HG03060 (cell line): ENCODE data around the gene ZYX.

Experiments
- ATAC-seq: cut with Tn5 transposase; IDR thresholded peaks from one replicate; pipeline ENCODE4 v1.9.1; 2021; ENCODE audit warnings: low read depth, moderate number of reproducible peaks; ENCODE audit not compliant: unreplicated experiment

Gene ZYX, protein sequence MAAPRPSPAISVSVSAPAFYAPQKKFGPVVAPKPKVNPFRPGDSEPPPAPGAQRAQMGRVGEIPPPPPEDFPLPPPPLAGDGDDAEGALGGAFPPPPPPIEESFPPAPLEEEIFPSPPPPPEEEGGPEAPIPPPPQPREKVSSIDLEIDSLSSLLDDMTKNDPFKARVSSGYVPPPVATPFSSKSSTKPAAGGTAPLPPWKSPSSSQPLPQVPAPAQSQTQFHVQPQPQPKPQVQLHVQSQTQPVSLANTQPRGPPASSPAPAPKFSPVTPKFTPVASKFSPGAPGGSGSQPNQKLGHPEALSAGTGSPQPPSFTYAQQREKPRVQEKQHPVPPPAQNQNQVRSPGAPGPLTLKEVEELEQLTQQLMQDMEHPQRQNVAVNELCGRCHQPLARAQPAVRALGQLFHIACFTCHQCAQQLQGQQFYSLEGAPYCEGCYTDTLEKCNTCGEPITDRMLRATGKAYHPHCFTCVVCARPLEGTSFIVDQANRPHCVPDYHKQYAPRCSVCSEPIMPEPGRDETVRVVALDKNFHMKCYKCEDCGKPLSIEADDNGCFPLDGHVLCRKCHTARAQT

GRCh38 chr7:143380646-143381426 is at the start of gene ZYX:
Gene ZYX (plus strand): TSS chr7:143381345. CDS start chr7:143381572, 227 bp downstream.
- peak; percentile 40 for ATAC-seq

- ATAC-seq = no peak
Measured at GRCh38 chr7:143334244-143334643, 46.9 kb upstream of the ZYX start.

DNA sequence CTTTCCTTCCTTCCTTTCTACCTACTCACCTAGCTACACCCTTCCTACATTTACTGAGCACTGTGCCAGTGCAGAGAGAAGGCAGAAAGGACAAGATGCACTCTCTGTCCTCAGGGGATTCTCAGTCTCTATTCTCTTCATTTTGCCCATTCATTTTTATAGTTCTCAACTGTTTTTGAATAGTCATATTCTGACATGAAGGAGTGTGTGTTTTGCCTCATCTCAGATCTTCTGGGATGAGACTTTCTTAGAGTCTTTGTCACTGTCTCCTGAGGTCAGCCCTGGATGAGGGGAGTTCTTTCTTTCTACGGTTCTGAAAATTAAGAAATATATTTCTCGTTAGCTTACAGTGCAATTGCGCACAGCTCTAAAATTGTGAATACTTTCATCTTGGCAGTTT is 43.9 kb upstream of the ZYX start:
- ATAC-seq = no peak

GRCh38 chr7:143341842-143342241 is 39.3 kb upstream of the ZYX start:
- no peak for ATAC-seq

- no peak for ATAC-seq
Measured at GRCh38 chr7:143343596-143343995, 37.5 kb upstream of the ZYX start.

DNA sequence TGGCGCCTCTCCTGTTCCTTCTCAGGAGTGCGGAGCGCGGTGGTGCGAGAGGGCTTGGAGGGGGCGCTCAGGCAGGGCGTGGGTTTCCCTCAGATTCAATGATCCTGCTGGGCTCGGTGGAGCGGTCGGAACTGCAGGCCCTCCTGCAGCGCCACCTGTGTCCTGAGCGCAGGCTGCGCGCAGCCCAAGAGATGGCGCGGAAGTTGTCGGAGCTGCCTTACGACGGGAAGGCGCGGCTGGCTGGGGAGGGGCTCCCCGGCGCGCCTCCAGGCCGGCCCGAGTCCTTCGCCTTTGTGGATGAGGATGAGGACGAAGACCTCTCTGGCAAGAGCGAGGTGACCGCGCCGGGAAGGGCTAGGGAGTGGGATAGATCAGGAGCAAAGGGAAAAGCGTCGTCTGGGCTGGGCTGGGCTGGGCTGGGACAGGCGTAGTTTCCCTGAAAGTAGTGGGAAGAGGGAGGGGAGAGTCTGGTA is 35.7 kb upstream of the ZYX start:
- ATAC-seq = no peak

DNA sequence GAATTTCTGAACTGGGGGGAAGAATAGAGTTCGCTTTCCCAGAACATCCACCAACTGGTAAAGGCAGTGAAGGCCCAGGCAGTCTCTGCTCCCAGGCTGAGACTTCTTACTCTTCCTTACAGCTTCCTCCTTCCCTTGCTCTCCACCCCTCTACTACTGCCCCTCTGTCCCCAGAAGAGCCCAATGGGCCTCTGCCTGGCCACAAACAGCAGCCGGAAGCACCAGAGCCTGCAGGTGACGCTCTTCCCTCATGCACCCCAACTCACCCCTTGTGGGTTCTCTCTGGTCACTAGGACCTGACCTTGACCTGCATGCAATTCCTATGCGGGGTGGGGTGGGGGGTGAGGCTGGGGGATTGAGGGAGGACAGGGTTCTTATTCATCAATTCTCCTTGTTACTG is 35.1 kb upstream of the ZYX start:
- ATAC-seq = no peak

- no peak for ATAC-seq
Measured at GRCh38 chr7:143347950-143348349, 33.2 kb upstream of the ZYX start.

- no peak for ATAC-seq
Measured at GRCh38 chr7:143351060-143351459, 30.1 kb upstream of the ZYX start.

GRCh38 chr7:143351574-143351973 is 29.6 kb upstream of the ZYX start:
- no peak for ATAC-seq

DNA sequence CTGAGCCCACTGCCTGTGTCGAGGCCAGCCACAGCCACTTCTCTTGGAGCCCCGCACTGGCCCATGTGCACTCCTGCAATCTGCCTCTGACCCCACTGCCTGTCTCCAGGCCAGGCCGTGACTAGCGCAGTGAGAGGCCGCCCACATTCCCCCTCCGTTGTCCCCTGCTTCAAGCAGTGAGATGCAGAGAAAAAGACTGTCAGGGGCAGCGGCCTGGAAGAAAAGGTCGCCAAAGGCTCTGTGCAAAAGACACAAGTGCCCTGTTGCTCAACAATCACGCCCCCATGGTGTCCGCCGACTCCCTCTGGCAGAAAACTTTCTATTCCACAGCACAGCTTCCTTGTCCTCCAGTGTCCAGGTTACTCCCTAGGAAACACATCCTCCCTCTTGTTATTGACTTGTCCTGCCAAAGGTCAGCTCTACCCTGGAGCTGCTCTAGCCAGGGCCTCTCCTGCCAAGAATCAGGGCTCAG is 28.6 kb upstream of the ZYX start:
- ATAC-seq = no peak

DNA sequence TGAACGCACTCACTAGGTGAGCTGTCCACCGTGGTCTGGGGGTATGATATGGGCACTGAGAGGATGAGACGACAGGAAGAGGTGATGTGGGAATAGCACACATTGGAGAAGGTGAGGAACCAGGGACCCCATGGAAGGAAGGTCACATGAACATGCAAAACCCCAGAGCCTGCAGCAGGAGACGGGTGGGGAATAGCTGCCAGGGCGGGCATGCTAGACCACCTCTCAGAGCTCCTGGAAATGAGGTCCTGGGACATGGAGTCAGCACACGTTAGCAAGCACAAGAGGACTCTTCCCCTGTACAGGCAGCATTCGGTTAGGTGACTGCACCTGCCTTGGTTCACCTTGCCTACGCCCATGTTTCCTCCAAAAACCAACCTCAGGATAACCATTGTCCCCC is 26.8 kb upstream of the ZYX start:
- no peak for ATAC-seq

DNA sequence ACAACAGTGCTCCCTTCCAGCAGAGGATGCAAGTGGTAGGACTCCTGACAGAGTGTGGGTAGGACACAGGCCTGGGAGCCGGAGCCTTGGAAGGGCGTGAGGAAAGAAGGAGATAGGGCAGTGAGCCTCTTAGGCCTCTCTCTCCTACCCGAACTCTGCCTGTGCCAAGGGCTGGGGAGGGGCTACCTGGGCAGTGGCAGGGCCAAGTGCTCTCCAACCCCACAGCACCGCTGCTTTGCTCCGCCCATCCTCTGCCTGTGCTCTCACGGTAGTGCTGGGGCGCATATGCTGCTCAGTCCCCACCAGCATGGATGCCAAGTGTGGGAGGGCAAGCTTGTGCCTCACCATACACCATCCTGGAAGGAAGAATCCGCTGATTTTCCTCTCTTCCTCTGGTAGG is 26.2 kb upstream of the ZYX start:
- ATAC-seq = no peak

DNA sequence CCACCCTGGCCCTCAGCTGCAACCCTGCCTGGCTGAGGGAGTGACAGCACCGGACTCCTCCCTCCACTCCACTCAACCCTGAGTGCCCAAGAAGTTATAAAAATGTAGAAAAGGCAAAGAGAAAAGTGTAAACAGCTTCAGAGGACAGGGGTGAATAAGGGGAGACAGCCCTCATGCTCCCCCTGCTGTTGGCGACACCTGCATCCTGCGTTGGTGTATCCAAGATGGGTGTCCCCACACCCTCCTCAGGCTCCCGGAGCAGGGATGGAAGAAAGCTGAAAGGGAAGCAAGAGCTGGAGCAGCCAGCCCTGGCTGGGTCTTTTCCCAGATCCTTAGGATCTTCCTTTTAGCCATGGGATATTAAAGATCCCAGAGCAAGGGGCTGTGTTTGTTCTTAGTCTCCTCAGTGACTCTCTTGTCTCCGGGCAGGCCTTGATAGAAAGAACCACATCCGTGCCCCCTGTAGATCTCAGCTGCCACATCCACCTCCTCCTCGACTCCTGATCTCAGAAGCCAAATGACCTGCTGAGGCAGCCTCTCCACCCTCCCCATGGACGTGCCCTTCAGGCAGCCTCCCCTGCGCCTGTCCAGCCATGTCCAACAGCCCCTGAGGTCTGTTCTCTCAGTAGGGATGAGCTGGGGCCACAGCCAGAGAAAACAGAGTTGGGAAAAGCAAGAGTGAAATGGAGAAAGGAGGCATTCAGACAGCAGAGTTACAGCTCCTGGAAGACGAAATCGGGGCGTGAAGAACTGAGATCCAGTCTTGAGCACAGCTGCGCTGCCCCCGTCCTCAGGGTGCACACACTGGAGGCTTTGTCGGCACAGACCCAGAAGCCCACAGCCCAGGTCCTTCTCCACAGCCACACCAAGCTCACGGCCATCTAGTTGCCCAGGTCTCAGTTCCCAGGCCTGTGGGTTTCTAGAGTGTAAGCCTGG is 25.4 kb upstream of the ZYX start:
- ATAC-seq = no peak

- ATAC-seq = no peak
Measured at GRCh38 chr7:143356414-143357050, 24.6 kb upstream of the ZYX start.

- ATAC-seq = no peak
Measured at GRCh38 chr7:143358626-143359025, 22.5 kb upstream of the ZYX start.

DNA sequence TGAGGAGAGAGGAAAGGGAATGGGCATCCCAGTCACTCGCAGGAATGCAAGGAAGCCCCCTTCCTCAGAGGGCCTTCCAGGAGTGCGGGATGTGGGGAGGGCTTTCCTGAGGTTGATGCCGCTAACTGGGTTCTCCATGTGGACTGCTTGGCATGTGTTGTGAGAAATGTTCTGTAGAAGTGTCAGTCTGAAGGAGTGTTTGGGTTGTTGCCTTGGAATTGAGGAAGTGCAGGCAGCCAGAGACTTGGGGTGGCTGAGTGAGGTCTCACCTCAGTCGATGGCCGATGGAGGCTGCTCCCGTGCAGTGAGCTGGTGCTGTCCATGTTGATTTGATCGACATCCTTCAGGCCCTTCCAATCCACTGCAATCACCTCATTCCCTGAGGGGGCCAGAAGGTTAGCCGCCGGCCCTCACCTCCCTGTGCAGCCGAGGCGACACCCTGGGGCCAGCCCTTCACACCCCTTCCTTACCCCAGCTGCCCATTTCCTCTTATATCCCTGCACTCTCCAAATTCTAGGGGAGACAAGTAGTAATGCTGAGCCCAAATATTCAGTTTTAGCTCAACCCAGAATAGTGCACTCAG is 21.3 kb upstream of the ZYX start:
- no peak for ATAC-seq

GRCh38 chr7:143360788-143361551 is 20.2 kb upstream of the ZYX start:
- no peak for ATAC-seq
